ENCODE data around the gene ATG7. TPM values are rescaled to one million over a fixed set of nuclear protein-coding genes. Genes with fewer than 3 reads are reported as not detected.

Gene ATG7
- total RNA-seq, 3 donors from 2014 or later (not counting 1 experiment from before 2014, with no cell fraction given), result 55.3 to 72.9 (median 68.6) TPM

DNA sequence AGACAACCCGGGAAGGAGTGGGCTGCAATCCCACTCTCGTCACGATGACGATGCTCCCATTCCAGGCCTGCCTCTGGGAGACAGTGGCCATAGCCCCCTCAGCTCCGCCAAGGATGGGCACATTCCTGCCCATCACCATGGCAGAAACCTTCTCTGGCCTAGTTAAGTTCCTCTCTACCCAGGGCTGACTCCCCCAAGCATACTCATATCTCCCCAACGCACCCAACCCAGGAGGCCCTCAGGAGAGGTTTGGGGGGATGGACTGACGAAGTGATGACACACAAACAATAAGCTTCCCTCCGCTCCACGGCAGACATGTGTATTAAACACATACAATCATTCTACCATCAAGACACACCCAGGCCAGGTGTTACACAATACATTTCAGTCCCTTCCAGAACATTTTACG, 311.4 kb downstream of the ATG7 start:
- 91% methylated on average over 10 of the region's 10 CpGs for WGBS (ENCODE audit: insufficient coverage)
- DNase-seq, result no peak
- no peak overlapping the region for H3K4me3 ChIP-seq (ENCODE audit: low read length)
- H3K4me3 Mint-ChIP-seq, result no peak overlapping the region
- H3K36me3 ChIP-seq (ENCODE audit: control insufficient read depth, insufficient read depth, low read length), result no peaks in the 10 kb centered on the region
- no peak for ATAC-seq
- no peaks in the 10 kb centered on the region for H3K9me3 ChIP-seq (ENCODE audit: control insufficient read depth, insufficient read depth, low read length)
- no peaks in the 10 kb centered on the region for H3K27me3 Mint-ChIP-seq (ENCODE audit: low read depth in 2 of 2)
- H3K27ac Mint-ChIP-seq, result peak overlapping the region; percentile 0 to 2
- TF ChIP-seq CTCF (IDR thresholded peaks at IDR 0.05), result no peak
- H3K4me1 Mint-ChIP-seq, result peaks cover 82 to 85% of the 10 kb centered on the region in 2 donors
- H3K4me1 ChIP-seq (ENCODE audit: control insufficient read depth, insufficient read depth, low read length), result peaks cover 24% of the 10 kb centered on the region
- H3K27me3 ChIP-seq (ENCODE audit: control insufficient read depth, insufficient read depth, low read length), result no peaks in the 10 kb centered on the region
- intact Hi-C loops (cut with micrococcal nuclease), result no loop called here
- no peaks in the 10 kb centered on the region for H3K9me3 Mint-ChIP-seq
- H3K36me3 Mint-ChIP-seq, result no peaks in the 10 kb centered on the region
- H3K27ac ChIP-seq (ENCODE audit: low read length), result no peak overlapping the region

DNA sequence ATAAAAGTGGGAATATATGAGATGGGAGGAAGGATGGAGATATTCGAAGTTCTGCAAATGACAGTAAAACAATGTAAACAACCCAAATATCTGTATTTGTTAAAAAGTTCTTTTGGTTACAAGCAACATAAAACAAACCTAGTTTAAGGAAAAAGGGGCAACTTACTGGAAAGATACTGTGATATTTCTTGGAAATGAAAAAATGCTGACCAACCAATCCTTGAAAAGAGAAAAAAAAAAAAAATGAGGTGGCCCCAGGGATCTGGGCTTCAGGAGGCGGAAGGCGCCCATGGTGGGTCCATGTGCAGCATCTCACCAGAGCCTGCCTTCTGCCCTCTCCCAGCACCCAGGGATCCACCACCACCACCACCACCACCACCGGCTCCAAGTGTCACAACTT, 312.4 kb downstream of the ATG7 start:
- no peak for DNase-seq
- ATAC-seq, result no peak
- H3K4me3 ChIP-seq (ENCODE audit: low read length), result no peak overlapping the region
- intact Hi-C loops (cut with micrococcal nuclease), result no loop called here
- no peaks in the 10 kb centered on the region for H3K9me3 ChIP-seq (ENCODE audit: control insufficient read depth, insufficient read depth, low read length)
- H3K36me3 ChIP-seq (ENCODE audit: control insufficient read depth, insufficient read depth, low read length), result no peaks in the 10 kb centered on the region
- H3K9me3 Mint-ChIP-seq, result no peaks in the 10 kb centered on the region
- no peak overlapping the region for H3K4me3 Mint-ChIP-seq
- peak overlapping the region in 1 of 2 donors; percentile 2 for H3K27ac Mint-ChIP-seq
- H3K36me3 Mint-ChIP-seq, result no peaks in the 10 kb centered on the region
- no peaks in the 10 kb centered on the region for H3K27me3 ChIP-seq (ENCODE audit: control insufficient read depth, insufficient read depth, low read length)
- TF ChIP-seq CTCF (IDR thresholded peaks at IDR 0.05), result no peak
- H3K27me3 Mint-ChIP-seq (ENCODE audit: low read depth in 2 of 2), result no peaks in the 10 kb centered on the region
- WGBS (ENCODE audit: insufficient coverage), result 96% methylated on average over 3 of the region's 4 CpGs
- peaks cover 87 to 90% of the 10 kb centered on the region in 2 donors for H3K4me1 Mint-ChIP-seq
- peaks cover 30% of the 10 kb centered on the region for H3K4me1 ChIP-seq (ENCODE audit: control insufficient read depth, insufficient read depth, low read length)
- no peak overlapping the region for H3K27ac ChIP-seq (ENCODE audit: low read length)

- no peaks in the 10 kb centered on the region for H3K36me3 Mint-ChIP-seq
- Histone ChIP-seq H3K9me3 (ENCODE audit: control insufficient read depth, insufficient read depth, low read length) (no peaks in the 10 kb centered on the region), H3K4me1 (ENCODE audit: control insufficient read depth, insufficient read depth, low read length) (peaks cover 19% of the 10 kb centered on the region), H3K27me3 (ENCODE audit: control insufficient read depth, insufficient read depth, low read length) (no peaks in the 10 kb centered on the region), H3K4me3 (ENCODE audit: low read length) (no peak overlapping the region), H3K27ac (ENCODE audit: low read length) (no peak overlapping the region), H3K36me3 (ENCODE audit: control insufficient read depth, insufficient read depth, low read length) (no peaks in the 10 kb centered on the region)
- intact Hi-C loops (cut with micrococcal nuclease), result no loop called here
- H3K9me3 Mint-ChIP-seq, result no peaks in the 10 kb centered on the region
- WGBS (ENCODE audit: insufficient coverage), result 98% methylated on average over 11 of the region's 12 CpGs
- peaks cover 90% of the 10 kb centered on the region in 2 donors for H3K4me1 Mint-ChIP-seq
- DNase-seq (no peak), ATAC-seq (peak in 1 of 3 donors; percentile 19)
- peak overlapping the region; percentile 34 to 86 for H3K27ac Mint-ChIP-seq
- H3K27me3 Mint-ChIP-seq (ENCODE audit: low read depth in 2 of 2), result no peaks in the 10 kb centered on the region
- no peak overlapping the region for H3K4me3 Mint-ChIP-seq
- TF ChIP-seq CTCF (IDR thresholded peaks at IDR 0.05), result no peak
Observed at GRCh38 chr3:11587766-11588165, 315.6 kb downstream of the ATG7 start.

DNA sequence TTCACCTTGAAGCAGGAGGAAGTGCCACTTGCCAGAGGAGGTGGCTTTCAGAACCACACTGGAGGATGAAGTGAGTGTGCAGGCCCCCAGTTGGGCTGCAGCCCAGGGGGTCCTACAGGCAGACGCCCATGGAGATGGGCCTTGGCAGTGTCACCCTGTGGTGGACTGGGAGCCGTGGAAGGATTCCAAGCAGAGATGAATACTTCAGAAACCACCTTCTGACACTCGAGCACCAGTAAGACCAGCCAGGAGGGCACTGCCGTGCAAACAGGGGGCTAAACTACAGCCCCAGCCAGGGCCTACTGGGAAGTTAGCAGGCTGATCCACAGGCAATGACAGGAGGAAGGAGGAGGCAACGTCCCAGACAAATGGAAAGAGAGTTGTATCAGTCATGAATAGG, 316.1 kb downstream of the ATG7 start:
- Histone ChIP-seq H3K27me3 (ENCODE audit: control insufficient read depth, insufficient read depth, low read length) (no peaks in the 10 kb centered on the region), H3K4me1 (ENCODE audit: control insufficient read depth, insufficient read depth, low read length) (peaks cover 18% of the 10 kb centered on the region), H3K27ac (ENCODE audit: low read length) (no peak overlapping the region), H3K9me3 (ENCODE audit: control insufficient read depth, insufficient read depth, low read length) (no peaks in the 10 kb centered on the region), H3K36me3 (ENCODE audit: control insufficient read depth, insufficient read depth, low read length) (no peaks in the 10 kb centered on the region), H3K4me3 (ENCODE audit: low read length) (no peak overlapping the region)
- WGBS (ENCODE audit: insufficient coverage), result 90% methylated on average over 5 of the region's 5 CpGs
- TF ChIP-seq CTCF (IDR thresholded peaks at IDR 0.05), result no peak
- no peaks in the 10 kb centered on the region for H3K9me3 Mint-ChIP-seq
- no peak for ATAC-seq
- intact Hi-C loops (cut with micrococcal nuclease), result no loop called here
- no peaks in the 10 kb centered on the region for H3K36me3 Mint-ChIP-seq
- no peak overlapping the region for H3K4me3 Mint-ChIP-seq
- no peaks in the 10 kb centered on the region for H3K27me3 Mint-ChIP-seq (ENCODE audit: low read depth in 2 of 2)
- peaks cover 90% of the 10 kb centered on the region in 2 donors for H3K4me1 Mint-ChIP-seq
- no peak for DNase-seq
- H3K27ac Mint-ChIP-seq, result peak overlapping the region; percentile 34 to 86

Data from natural killer cell (primary cell).